ENCODE measurements around the gene CNOT6L. TPM values are rescaled to one million over a fixed set of nuclear protein-coding genes. Genes with fewer than 3 reads are reported as not detected.
"Not testable (repeated sequence)": the region's sequence is repeated elsewhere in the genome, so short reads cannot be mapped to it uniquely, and the experiment has no call there.

CNOT6L gene
- total and polyA plus RNA-seq, 2 of the 4 experiments (the other 2 are of a cell fraction) = 3.5 to 21.1 TPM

DNA sequence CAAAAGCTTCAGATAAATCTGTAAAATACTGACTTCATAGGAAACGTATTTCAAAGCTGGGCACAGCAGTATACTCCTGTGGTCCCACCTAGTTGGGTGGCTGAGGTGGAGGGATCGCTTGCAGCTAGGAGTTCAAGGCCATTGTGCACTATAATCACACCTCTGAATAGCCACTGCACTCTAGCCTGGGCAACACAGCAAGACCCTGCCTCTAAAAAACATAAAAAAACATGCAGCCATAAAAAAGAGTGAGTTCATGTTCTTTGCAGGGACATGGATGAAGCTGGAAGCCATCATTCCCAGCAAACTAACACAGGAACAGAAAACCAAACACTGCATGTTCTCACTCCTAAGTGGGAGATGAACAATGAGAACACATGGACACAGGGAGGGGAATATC is 38.4 kb downstream of the CNOT6L start:
- H2AFZ ChIP-seq (replicated peaks; ENCODE audit: low read length, poor library complexity); H3K9me1 ChIP-seq (ENCODE audit: insufficient read depth, low read length); H3K18ac ChIP-seq (ENCODE audit: low read depth, low read length); H3K4ac ChIP-seq (ENCODE audit: low read depth, low read length); H2BK15ac ChIP-seq (ENCODE audit: low read depth, low read length); H3K14ac ChIP-seq (replicated peaks; ENCODE audit: low read depth, low read length); H2AK9ac ChIP-seq (replicated peaks; ENCODE audit: low read depth, low read length, poor library complexity); H3K9ac ChIP-seq (ENCODE audit: low read depth, low read length); H3K9me3 ChIP-seq (ENCODE audit: control insufficient read depth, insufficient read depth, low read length); H3K27ac ChIP-seq (ENCODE audit: insufficient read depth, low read length); H2BK120ac ChIP-seq (ENCODE audit: low read depth, low read length); H4K8ac ChIP-seq (ENCODE audit: low read depth in 2 of 2, low read length in 2 of 2); H3K56ac ChIP-seq (ENCODE audit: extremely low read depth, insufficient read depth, low read length); H3K4me1 ChIP-seq (ENCODE audit: control insufficient read depth, insufficient read depth, low read length); CTCF ChIA-PET; POLR2A ChIA-PET (ENCODE audit: unreplicated experiment); BruUV-seq (replicated peaks); H4K5ac ChIP-seq (ENCODE audit: low read depth, low read length); H3K36me3 ChIP-seq (ENCODE audit: control insufficient read depth, insufficient read depth, low read length); H4K91ac ChIP-seq (ENCODE audit: insufficient read depth, low read depth, low read length); dilution Hi-C loops (cut with HindIII; ENCODE audit: low sequenced_read_pairs, unreplicated experiment); DNase-seq; H2BK5ac ChIP-seq (ENCODE audit: low read depth, low read length, poor library complexity, severe bottlenecking); in situ Hi-C loops (cut with MboI; ENCODE audit: low sequenced_read_pairs); H3K4me2 ChIP-seq (ENCODE audit: low read depth, low read length); H3K27me3 ChIP-seq (ENCODE audit: control insufficient read depth, insufficient read depth, low read length); ATAC-seq (ENCODE audit: low read depth); H2BK20ac ChIP-seq (ENCODE audit: low read depth, low read length); H3K23ac ChIP-seq (ENCODE audit: low read depth, low read length); H2AK5ac ChIP-seq (ENCODE audit: low read depth, low read length); H3K4me3 ChIP-seq (ENCODE audit: insufficient read depth, low read depth, low read length); intact Hi-C loops (cut with micrococcal nuclease): not testable (repeated sequence)
- Histone ChIP-seq H3K79me1 (ENCODE audit: low read depth in 1 of 2, low read length in 2 of 2) (peaks cover 8 to 25% of the 10 kb centered on the region in 2 experiments), H4K20me1 (ENCODE audit: insufficient read depth, low read length) (peaks cover 14% of the 10 kb centered on the region)
- WGBS, 2 experiments (ENCODE audit: extremely low coverage in 2 of 2, insufficient read length in 1 of 2) = no CpG with 5 or more reads among the region's 2 CpGs
